MM.1S (cell line): Measurements from ENCODE around the gene NUP214.

ENCODE experiments used
- DNase-seq: peaks from one replicate; pipeline ENCODE4 v3.0.0-alpha.2; 2015
- H2AFZ ChIP-seq: fragments of 300-600 bp; sonication (generic); 2 replicates; pipeline ENCODE4 v1.6.0; 2016; ENCODE audit warnings: antibody characterized with exemption, low read length
- H3F3A ChIP-seq: fragments of 300-600 bp; sonication (generic); 2 replicates; pipeline ENCODE4 v1.6.1; 2016; ENCODE audit warnings: mild to moderate bottlenecking, antibody characterized with exemption, low read length, moderate library complexity, mixed read lengths; ENCODE audit not compliant: insufficient read depth
- H3K27ac ChIP-seq: fragments of 300-600 bp; sonication (generic); 2 replicates; pipeline ENCODE4 v1.5.1; 2016; ENCODE audit warnings: mild to moderate bottlenecking, low read length
- H3K27me3 ChIP-seq: fragments of 300-600 bp; sonication (generic); replicated peaks from 2 replicates; pipeline ENCODE4 v1.6.0; 2016; ENCODE audit warnings: low read length; ENCODE audit not compliant: insufficient read depth
- H3K36me3 ChIP-seq: fragments of 300-600 bp; sonication (generic); replicated peaks from 2 replicates; pipeline ENCODE4 v1.6.1; 2016; ENCODE audit warnings: mild to moderate bottlenecking, low read length, mixed read lengths; ENCODE audit not compliant: insufficient read depth
- H3K4me1 ChIP-seq: fragments of 300-600 bp; sonication (generic); 2 replicates; pipeline ENCODE4 v1.6.1; 2016; ENCODE audit warnings: low read length, mixed read lengths
- H3K4me2 ChIP-seq: fragments of 300-600 bp; sonication (generic); 2 replicates; pipeline ENCODE4 v1.6.0; 2016; ENCODE audit warnings: low read depth, low read length
- H3K4me3 ChIP-seq: fragments of 300-600 bp; sonication (generic); 2 replicates; pipeline ENCODE4 v1.5.1; 2016; ENCODE audit warnings: low read length, mixed read lengths
- H3K79me2 ChIP-seq: fragments of 300-600 bp; sonication (generic); 2 replicates; pipeline ENCODE4 v1.6.1; 2016; ENCODE audit warnings: mixed run types, low read length, mixed read lengths
- H3K9ac ChIP-seq: fragments of 300-600 bp; sonication (generic); 2 replicates; pipeline ENCODE4 v1.6.1; 2016; ENCODE audit warnings: low read length, mixed read lengths
- H3K9me2 ChIP-seq: fragments of 300-600 bp; sonication (generic); replicated peaks from 2 replicates; pipeline ENCODE4 v1.6.1; 2016; ENCODE audit warnings: mild to moderate bottlenecking, low read length, mixed read lengths; ENCODE audit not compliant: insufficient read depth
- H3K9me3 ChIP-seq: fragments of 300-600 bp; sonication (generic); replicated peaks from 2 replicates; pipeline ENCODE4 v1.6.1; 2016; ENCODE audit warnings: mild to moderate bottlenecking, low read length, mixed read lengths; ENCODE audit not compliant: insufficient read depth
- H4K20me1 ChIP-seq: fragments of 300-600 bp; sonication (generic); 2 replicates; pipeline ENCODE4 v1.6.1; 2016; ENCODE audit warnings: mild to moderate bottlenecking, low read length, moderate library complexity, mixed read lengths; ENCODE audit not compliant: insufficient read depth
- EZH2 ChIP-seq: fragments of 300-600 bp; sonication (generic); optimal IDR thresholded peaks from 2 replicates; pipeline ENCODE3; 2017; ENCODE audit warnings: low read depth, mild to moderate bottlenecking, antibody characterized with exemption, low read length, mixed read lengths
- EZH2phosphoT487 ChIP-seq: fragments of 300-600 bp; sonication (generic); IDR thresholded peaks from 2 replicates; pipeline ENCODE4 v1.6.1; 2018; ENCODE audit warnings: antibody characterized with exemption, low read length
- TF ChIP-seq, protein P1 (sequence below): fragments of 300-600 bp; sonication (generic); IDR thresholded peaks from 2 replicates; pipeline ENCODE4 v1.5.1; 2016; ENCODE audit warnings: antibody characterized with exemption, low read length, mixed read lengths

Gene NUP214

GRCh38 chr9:131227112-131227958, 101.9 kb downstream of the NUP214 start:
- Histone ChIP-seq H3K9me2 (no peaks in the 10 kb centered on the region), H3K4me1 (no peaks in the 10 kb centered on the region), H3K36me3 (peaks cover 7% of the 10 kb centered on the region; the same call in 1 of the 2 replicates), H3K27ac (no peak overlapping the region), H3F3A (no peaks in the 10 kb centered on the region), H2AFZ (no peak overlapping the region), H3K9ac (no peak overlapping the region), H3K27me3 (no peaks in the 10 kb centered on the region), H3K9me3 (no peaks in the 10 kb centered on the region), H3K4me2 (no peak overlapping the region), H3K79me2 (no peaks in the 10 kb centered on the region), H4K20me1 (no peaks in the 10 kb centered on the region), H3K4me3 (no peak overlapping the region)
- TF ChIP-seq, protein P1, sequence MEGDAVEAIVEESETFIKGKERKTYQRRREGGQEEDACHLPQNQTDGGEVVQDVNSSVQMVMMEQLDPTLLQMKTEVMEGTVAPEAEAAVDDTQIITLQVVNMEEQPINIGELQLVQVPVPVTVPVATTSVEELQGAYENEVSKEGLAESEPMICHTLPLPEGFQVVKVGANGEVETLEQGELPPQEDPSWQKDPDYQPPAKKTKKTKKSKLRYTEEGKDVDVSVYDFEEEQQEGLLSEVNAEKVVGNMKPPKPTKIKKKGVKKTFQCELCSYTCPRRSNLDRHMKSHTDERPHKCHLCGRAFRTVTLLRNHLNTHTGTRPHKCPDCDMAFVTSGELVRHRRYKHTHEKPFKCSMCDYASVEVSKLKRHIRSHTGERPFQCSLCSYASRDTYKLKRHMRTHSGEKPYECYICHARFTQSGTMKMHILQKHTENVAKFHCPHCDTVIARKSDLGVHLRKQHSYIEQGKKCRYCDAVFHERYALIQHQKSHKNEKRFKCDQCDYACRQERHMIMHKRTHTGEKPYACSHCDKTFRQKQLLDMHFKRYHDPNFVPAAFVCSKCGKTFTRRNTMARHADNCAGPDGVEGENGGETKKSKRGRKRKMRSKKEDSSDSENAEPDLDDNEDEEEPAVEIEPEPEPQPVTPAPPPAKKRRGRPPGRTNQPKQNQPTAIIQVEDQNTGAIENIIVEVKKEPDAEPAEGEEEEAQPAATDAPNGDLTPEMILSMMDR: no peak
- TF ChIP-seq EZH2phosphoT487 (no peak), EZH2 (no peak)
- DNase-seq: no peak

GRCh38 chr9:131227959-131228460, 102.6 kb downstream of the NUP214 start:
- DNase-seq: no peak
- Histone ChIP-seq H4K20me1 (no peaks in the 10 kb centered on the region), H3K9me3 (no peaks in the 10 kb centered on the region), H3K9ac (no peak overlapping the region), H3K79me2 (no peaks in the 10 kb centered on the region), H3K9me2 (no peaks in the 10 kb centered on the region), H2AFZ (no peak overlapping the region), H3K36me3 (peaks cover 7% of the 10 kb centered on the region; the same call in 1 of the 2 replicates), H3F3A (no peaks in the 10 kb centered on the region), H3K27me3 (no peaks in the 10 kb centered on the region), H3K4me3 (no peak overlapping the region), H3K4me2 (no peak overlapping the region), H3K27ac (no peak overlapping the region), H3K4me1 (no peaks in the 10 kb centered on the region)
- TF ChIP-seq EZH2: no peak
- TF ChIP-seq EZH2phosphoT487: no peak
- TF ChIP-seq, protein P1: no peak

GRCh38 chr9:131228988-131229387, 103.6 kb downstream of the NUP214 start:
- Histone ChIP-seq H3K9me2 (no peaks in the 10 kb centered on the region), H3K36me3 (peaks cover 7% of the 10 kb centered on the region; the same call in 1 of the 2 replicates), H3K4me3 (no peak overlapping the region), H3F3A (0 out of 2 replicates have a peak, but pooled peaks cover 4% of the 10 kb centered on the region), H3K9me3 (no peaks in the 10 kb centered on the region), H3K4me1 (no peaks in the 10 kb centered on the region), H3K27ac (no peak overlapping the region), H2AFZ (no peak overlapping the region), H3K4me2 (no peak overlapping the region), H3K79me2 (no peaks in the 10 kb centered on the region), H3K27me3 (no peaks in the 10 kb centered on the region), H4K20me1 (no peaks in the 10 kb centered on the region), H3K9ac (no peak overlapping the region)
- TF ChIP-seq, protein P1: no peak
- no peak for TF ChIP-seq EZH2
- TF ChIP-seq EZH2phosphoT487: no peak
- DNase-seq: no peak
